ENCODE measurements around the gene SMPD4.
"Not testable (repeated sequence)": the region's sequence is repeated elsewhere in the genome, so short reads cannot be mapped to it uniquely, and the experiment has no call there.

The SMPD4 gene

GRCh38 chr2:130139331-130140280, 41.8 kb downstream of the SMPD4 start:
- not testable (repeated sequence) for DNase-seq (ENCODE audit: low read depth)

- DNase-seq (ENCODE audit: low read depth) = not testable (repeated sequence)
These were observed 42.6 kb downstream of the SMPD4 start for GRCh38 chr2:130138841-130139251.

GRCh38 chr2:130138326-130138725, 43.1 kb downstream of the SMPD4 start:
- DNase-seq (ENCODE audit: low read depth) = not testable (repeated sequence)

- not testable (repeated sequence) for DNase-seq (ENCODE audit: low read depth)
These were observed 44.3 kb downstream of the SMPD4 start for GRCh38 chr2:130137118-130137517.

GRCh38 chr2:130136546-130136945, 44.9 kb downstream of the SMPD4 start:
- not testable (repeated sequence) for DNase-seq (ENCODE audit: low read depth)

GRCh38 chr2:130135692-130136541, 45.5 kb downstream of the SMPD4 start:
- no peak for DNase-seq (ENCODE audit: low read depth)

- not testable (repeated sequence) for DNase-seq (ENCODE audit: low read depth)
These were observed 52.1 kb downstream of the SMPD4 start, which contains the start of gene POTEF for GRCh38 chr2:130129120-130129829. Gene POTEF, minus strand, starts transcription at chr2:130129222. Its CDS starts 8,707 bp downstream, at chr2:130120515.

- not testable (repeated sequence) for DNase-seq (ENCODE audit: low read depth)
These were observed 52.9 kb downstream of the SMPD4 start for GRCh38 chr2:130128464-130128863.

- DNase-seq (ENCODE audit: low read depth) = not testable (repeated sequence)
These were observed 53.7 kb downstream of the SMPD4 start for GRCh38 chr2:130127726-130128125.

GRCh38 chr2:130120924-130121323, 60.5 kb downstream of the SMPD4 start:
- DNase-seq (ENCODE audit: low read depth) = not testable (repeated sequence)

GRCh38 chr2:130102597-130103363, 78.6 kb downstream of the SMPD4 start:
- not testable (repeated sequence) for DNase-seq (ENCODE audit: low read depth)
